GM19351 (cell line): ENCODE measurements around the gene OMG.
"Not testable (repeated sequence)": the region's sequence is repeated elsewhere in the genome, so short reads cannot be mapped to it uniquely, and the experiment has no call there.

Experiments
- ATAC-seq: cut with Tn5 transposase; IDR thresholded peaks from one replicate; pipeline ENCODE4 v1.9.1; 2021; ENCODE audit warnings: mild to moderate bottlenecking, moderate library complexity; ENCODE audit not compliant: unreplicated experiment

OMG gene

GRCh38 chr17:31297090-31297489 is at the start of gene OMG:
Gene OMG (minus strand): TSS chr17:31297239. CDS start chr17:31296331, 908 bp downstream.
- no peak for ATAC-seq

- not testable (repeated sequence) for ATAC-seq
Measured at GRCh38 chr17:31345191-31345747, 48.2 kb upstream of the OMG start.

- no peak for ATAC-seq
Measured at GRCh38 chr17:31339906-31340661, 43.0 kb upstream of the OMG start.

- ATAC-seq = no peak
Measured at GRCh38 chr17:31329221-31329620, 32.2 kb upstream of the OMG start.

GRCh38 chr17:31328160-31328535 is 31.1 kb upstream of the OMG start:
- no peak for ATAC-seq

GRCh38 chr17:31327534-31328159 is 30.6 kb upstream of the OMG start:
- no peak for ATAC-seq

- no peak for ATAC-seq
Measured at GRCh38 chr17:31323551-31323950, 26.5 kb upstream of the OMG start.

- no peak for ATAC-seq
Measured at GRCh38 chr17:31321966-31322365, 24.9 kb upstream of the OMG start.

- ATAC-seq = no peak
Measured at GRCh38 chr17:31321481-31321880, 24.4 kb upstream of the OMG start, which contains the start of gene EVI2A. Gene EVI2A (minus strand): TSS chr17:31321622. CDS start chr17:31319013, 2,609 bp downstream.

- ATAC-seq = no peak
Measured at GRCh38 chr17:31320791-31321190, 23.8 kb upstream of the OMG start.

- ATAC-seq = no peak
Measured at GRCh38 chr17:31320241-31320640, 23.2 kb upstream of the OMG start.

- ATAC-seq = no peak
Measured at GRCh38 chr17:31318851-31319661, 22.0 kb upstream of the OMG start.

- ATAC-seq = no peak
Measured at GRCh38 chr17:31318298-31318801, 21.3 kb upstream of the OMG start.

- ATAC-seq = no peak
Measured at GRCh38 chr17:31314782-31315100, 17.7 kb upstream of the OMG start.

GRCh38 chr17:31313982-31314781 is 17.1 kb upstream of the OMG start, which contains the start of gene EVI2B:
Gene EVI2B (minus strand): TSS chr17:31314054. CDS start chr17:31305609, 8,445 bp downstream.
- no peak for ATAC-seq

GRCh38 chr17:31312223-31312622 is 15.2 kb upstream of the OMG start:
- ATAC-seq = not testable (repeated sequence)

GRCh38 chr17:31311526-31311925 is 14.5 kb upstream of the OMG start:
- no peak for ATAC-seq

- no peak for ATAC-seq
Measured at GRCh38 chr17:31310886-31311285, 13.8 kb upstream of the OMG start.

- no peak for ATAC-seq
Measured at GRCh38 chr17:31310260-31310659, 13.2 kb upstream of the OMG start.

GRCh38 chr17:31309556-31309955 is 12.5 kb upstream of the OMG start:
- no peak for ATAC-seq
